ENCODE results near the gene LRRC17.
A peak's percentile ranks its signal among the peaks of the same experiment; 100 is the strongest.

LRRC17 gene

GRCh38 chr7:102926783-102927140, 14.0 kb downstream of the LRRC17 start:
- Histone ChIP-seq H3K4me1 (ENCODE audit: control insufficient read depth in 1 of 2, insufficient read depth in 2 of 2, low read length in 2 of 2) (no peaks in the 10 kb centered on the region), H3K4me3 (ENCODE audit: low read depth in 1 of 2, low read length in 2 of 2) (no peak overlapping the region), H3K9me3 (ENCODE audit: control insufficient read depth in 1 of 2, low read length in 2 of 2) (no peaks in the 10 kb centered on the region), H3K27me3 (ENCODE audit: low read depth, low read length) (no peaks in the 10 kb centered on the region), H3K36me3 (ENCODE audit: control insufficient read depth in 1 of 2, insufficient read depth in 2 of 2, low read length in 2 of 2) (no peaks in the 10 kb centered on the region), H3K27ac (ENCODE audit: low read length) (no peak overlapping the region)

GRCh38 chr7:102927312-102927933, 14.6 kb downstream of the LRRC17 start:
- Histone ChIP-seq H3K4me3 (ENCODE audit: low read depth in 1 of 2, low read length in 2 of 2) (no peak overlapping the region), H3K36me3 (ENCODE audit: control insufficient read depth in 1 of 2, insufficient read depth in 2 of 2, low read length in 2 of 2) (no peaks in the 10 kb centered on the region), H3K27me3 (ENCODE audit: low read depth, low read length) (no peaks in the 10 kb centered on the region), H3K27ac (ENCODE audit: low read length) (no peak overlapping the region), H3K4me1 (ENCODE audit: control insufficient read depth in 1 of 2, insufficient read depth in 2 of 2, low read length in 2 of 2) (no peaks in the 10 kb centered on the region), H3K9me3 (ENCODE audit: control insufficient read depth in 1 of 2, low read length in 2 of 2) (no peaks in the 10 kb centered on the region)

GRCh38 chr7:102931757-102932156, 19.0 kb downstream of the LRRC17 start:
- Histone ChIP-seq H3K27me3 (ENCODE audit: low read depth, low read length) (no peaks in the 10 kb centered on the region), H3K36me3 (ENCODE audit: control insufficient read depth in 1 of 2, insufficient read depth in 2 of 2, low read length in 2 of 2) (no peaks in the 10 kb centered on the region), H3K4me3 (ENCODE audit: low read depth in 1 of 2, low read length in 2 of 2) (no peak overlapping the region), H3K27ac (ENCODE audit: low read length) (no peak overlapping the region), H3K4me1 (ENCODE audit: control insufficient read depth in 1 of 2, insufficient read depth in 2 of 2, low read length in 2 of 2) (no peaks in the 10 kb centered on the region), H3K9me3 (ENCODE audit: control insufficient read depth in 1 of 2, low read length in 2 of 2) (no peaks in the 10 kb centered on the region)

GRCh38 chr7:102933763-102934162, 21.0 kb downstream of the LRRC17 start:
- H3K27ac ChIP-seq (ENCODE audit: low read length): peak overlapping the region; percentile 58
- H3K36me3 ChIP-seq (ENCODE audit: control insufficient read depth in 1 of 2, insufficient read depth in 2 of 2, low read length in 2 of 2): no peaks in the 10 kb centered on the region
- H3K4me3 ChIP-seq (ENCODE audit: low read depth in 1 of 2, low read length in 2 of 2): no peak overlapping the region
- H3K9me3 ChIP-seq (ENCODE audit: control insufficient read depth in 1 of 2, low read length in 2 of 2): no peaks in the 10 kb centered on the region
- H3K4me1 ChIP-seq (ENCODE audit: control insufficient read depth in 1 of 2, insufficient read depth in 2 of 2, low read length in 2 of 2): peaks cover 0 to 8% of the 10 kb centered on the region in 2 donors
- H3K27me3 ChIP-seq (ENCODE audit: low read depth, low read length): no peaks in the 10 kb centered on the region

- Histone ChIP-seq H3K4me1 (ENCODE audit: control insufficient read depth in 1 of 2, insufficient read depth in 2 of 2, low read length in 2 of 2) (peaks cover 0 to 8% of the 10 kb centered on the region in 2 donors), H3K9me3 (ENCODE audit: control insufficient read depth in 1 of 2, low read length in 2 of 2) (no peaks in the 10 kb centered on the region), H3K36me3 (ENCODE audit: control insufficient read depth in 1 of 2, insufficient read depth in 2 of 2, low read length in 2 of 2) (no peaks in the 10 kb centered on the region), H3K27me3 (ENCODE audit: low read depth, low read length) (no peaks in the 10 kb centered on the region), H3K4me3 (ENCODE audit: low read depth in 1 of 2, low read length in 2 of 2) (no peak overlapping the region), H3K27ac (ENCODE audit: low read length) (peak overlapping the region; percentile 58)
Observed at GRCh38 chr7:102934239-102934638, 21.4 kb downstream of the LRRC17 start.

- Histone ChIP-seq H3K36me3 (ENCODE audit: control insufficient read depth in 1 of 2, insufficient read depth in 2 of 2, low read length in 2 of 2) (no peaks in the 10 kb centered on the region), H3K9me3 (ENCODE audit: control insufficient read depth in 1 of 2, low read length in 2 of 2) (no peaks in the 10 kb centered on the region), H3K27me3 (ENCODE audit: low read depth, low read length) (no peaks in the 10 kb centered on the region), H3K27ac (ENCODE audit: low read length) (peak overlapping the region; percentile 58), H3K4me3 (ENCODE audit: low read depth in 1 of 2, low read length in 2 of 2) (no peak overlapping the region), H3K4me1 (ENCODE audit: control insufficient read depth in 1 of 2, insufficient read depth in 2 of 2, low read length in 2 of 2) (peaks cover 0 to 8% of the 10 kb centered on the region in 2 donors)
Observed at GRCh38 chr7:102934701-102935100, 21.9 kb downstream of the LRRC17 start.

GRCh38 chr7:102935450-102936115, 22.8 kb downstream of the LRRC17 start:
- H3K27ac ChIP-seq (ENCODE audit: low read length): no peak overlapping the region
- H3K9me3 ChIP-seq (ENCODE audit: control insufficient read depth in 1 of 2, low read length in 2 of 2): no peaks in the 10 kb centered on the region
- H3K36me3 ChIP-seq (ENCODE audit: control insufficient read depth in 1 of 2, insufficient read depth in 2 of 2, low read length in 2 of 2): no peaks in the 10 kb centered on the region
- H3K4me3 ChIP-seq (ENCODE audit: low read depth in 1 of 2, low read length in 2 of 2): no peak overlapping the region
- H3K4me1 ChIP-seq (ENCODE audit: control insufficient read depth in 1 of 2, insufficient read depth in 2 of 2, low read length in 2 of 2): peaks cover 0 to 8% of the 10 kb centered on the region in 2 donors
- H3K27me3 ChIP-seq (ENCODE audit: low read depth, low read length): no peaks in the 10 kb centered on the region

- Histone ChIP-seq H3K4me1 (ENCODE audit: control insufficient read depth in 1 of 2, insufficient read depth in 2 of 2, low read length in 2 of 2) (peaks cover 0 to 8% of the 10 kb centered on the region in 2 donors), H3K27me3 (ENCODE audit: low read depth, low read length) (no peaks in the 10 kb centered on the region), H3K27ac (ENCODE audit: low read length) (no peak overlapping the region), H3K9me3 (ENCODE audit: control insufficient read depth in 1 of 2, low read length in 2 of 2) (no peaks in the 10 kb centered on the region), H3K36me3 (ENCODE audit: control insufficient read depth in 1 of 2, insufficient read depth in 2 of 2, low read length in 2 of 2) (no peaks in the 10 kb centered on the region), H3K4me3 (ENCODE audit: low read depth in 1 of 2, low read length in 2 of 2) (no peak overlapping the region)
Observed at GRCh38 chr7:102938679-102939078, 25.9 kb downstream of the LRRC17 start.

GRCh38 chr7:102942181-102942866, 29.5 kb downstream of the LRRC17 start:
- Histone ChIP-seq H3K27ac (ENCODE audit: low read length) (no peak overlapping the region), H3K36me3 (ENCODE audit: control insufficient read depth in 1 of 2, insufficient read depth in 2 of 2, low read length in 2 of 2) (no peaks in the 10 kb centered on the region), H3K9me3 (ENCODE audit: control insufficient read depth in 1 of 2, low read length in 2 of 2) (no peaks in the 10 kb centered on the region), H3K4me1 (ENCODE audit: control insufficient read depth in 1 of 2, insufficient read depth in 2 of 2, low read length in 2 of 2) (peaks cover 0 to 8% of the 10 kb centered on the region in 2 donors), H3K27me3 (ENCODE audit: low read depth, low read length) (no peaks in the 10 kb centered on the region), H3K4me3 (ENCODE audit: low read depth in 1 of 2, low read length in 2 of 2) (no peak overlapping the region)

GRCh38 chr7:102942868-102943267, 30.1 kb downstream of the LRRC17 start:
- H3K4me1 ChIP-seq (ENCODE audit: control insufficient read depth in 1 of 2, insufficient read depth in 2 of 2, low read length in 2 of 2): peaks cover 0 to 8% of the 10 kb centered on the region in 2 donors
- H3K9me3 ChIP-seq (ENCODE audit: control insufficient read depth in 1 of 2, low read length in 2 of 2): no peaks in the 10 kb centered on the region
- no peaks in the 10 kb centered on the region for H3K27me3 ChIP-seq (ENCODE audit: low read depth, low read length)
- no peak overlapping the region for H3K27ac ChIP-seq (ENCODE audit: low read length)
- no peak overlapping the region for H3K4me3 ChIP-seq (ENCODE audit: low read depth in 1 of 2, low read length in 2 of 2)
- no peaks in the 10 kb centered on the region for H3K36me3 ChIP-seq (ENCODE audit: control insufficient read depth in 1 of 2, insufficient read depth in 2 of 2, low read length in 2 of 2)

- H3K36me3 ChIP-seq (ENCODE audit: control insufficient read depth in 1 of 2, insufficient read depth in 2 of 2, low read length in 2 of 2): no peaks in the 10 kb centered on the region
- no peaks in the 10 kb centered on the region for H3K27me3 ChIP-seq (ENCODE audit: low read depth, low read length)
- H3K4me1 ChIP-seq (ENCODE audit: control insufficient read depth in 1 of 2, insufficient read depth in 2 of 2, low read length in 2 of 2): peaks cover 0 to 1% of the 10 kb centered on the region in 2 donors
- H3K4me3 ChIP-seq (ENCODE audit: low read depth in 1 of 2, low read length in 2 of 2): no peak overlapping the region
- H3K9me3 ChIP-seq (ENCODE audit: control insufficient read depth in 1 of 2, low read length in 2 of 2): no peaks in the 10 kb centered on the region
- H3K27ac ChIP-seq (ENCODE audit: low read length): no peak overlapping the region
Observed at GRCh38 chr7:102943423-102944169, 30.8 kb downstream of the LRRC17 start.

All from muscle layer of duodenum (tissue), 2 donors.